CD4-positive, alpha-beta T cell treated with Interleukin-15 for 1 hour (primary cell): Measurements from ENCODE around the gene HK1.
"Not testable (repeated sequence)": the region's sequence is repeated elsewhere in the genome, so short reads cannot be mapped to it uniquely, and the experiment has no call there.

Source experiments
- DNase-seq: peaks from one replicate; pipeline ENCODE4 v3.0.0-alpha.2; 2020

HK1 gene

DNA sequence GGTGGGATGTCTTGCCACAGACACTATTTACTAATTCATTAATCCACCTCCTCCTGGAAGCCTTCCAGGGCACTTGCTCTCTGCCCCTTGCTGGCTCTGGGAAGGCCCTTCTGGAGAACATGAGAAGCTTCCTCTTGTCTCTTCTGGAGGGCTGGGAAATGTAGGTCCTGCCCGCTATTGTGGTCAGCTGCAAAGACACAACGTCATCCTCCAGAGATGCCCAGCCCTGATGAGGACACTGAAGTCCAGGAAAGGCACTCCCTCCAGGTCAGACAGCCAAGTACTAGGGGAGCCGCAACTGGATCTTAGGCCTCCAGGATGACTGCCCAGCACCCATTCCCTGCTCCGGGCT lies 148.1 kb downstream of the HK1 start:
- DNase-seq = no peak

DNA sequence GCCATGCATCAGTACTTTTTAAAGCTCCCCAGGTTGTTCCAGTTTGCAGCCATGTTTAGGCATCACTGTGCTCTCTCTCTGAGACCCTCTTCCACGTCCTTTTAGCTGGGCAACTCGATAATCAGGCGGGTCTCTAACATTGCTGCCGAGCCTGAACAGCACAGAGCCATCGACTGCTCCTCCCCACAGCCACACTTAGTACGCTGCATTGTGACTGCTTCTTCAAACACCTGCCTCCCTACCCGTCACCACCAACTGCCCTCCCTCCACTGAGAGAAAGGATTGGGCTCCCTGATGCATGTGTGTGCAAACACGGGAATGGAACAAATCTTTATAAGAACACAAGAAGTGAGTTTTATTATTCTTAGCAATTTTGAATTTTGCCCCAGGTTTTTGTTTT lies 149.9 kb downstream of the HK1 start:
- no peak for DNase-seq

DNA sequence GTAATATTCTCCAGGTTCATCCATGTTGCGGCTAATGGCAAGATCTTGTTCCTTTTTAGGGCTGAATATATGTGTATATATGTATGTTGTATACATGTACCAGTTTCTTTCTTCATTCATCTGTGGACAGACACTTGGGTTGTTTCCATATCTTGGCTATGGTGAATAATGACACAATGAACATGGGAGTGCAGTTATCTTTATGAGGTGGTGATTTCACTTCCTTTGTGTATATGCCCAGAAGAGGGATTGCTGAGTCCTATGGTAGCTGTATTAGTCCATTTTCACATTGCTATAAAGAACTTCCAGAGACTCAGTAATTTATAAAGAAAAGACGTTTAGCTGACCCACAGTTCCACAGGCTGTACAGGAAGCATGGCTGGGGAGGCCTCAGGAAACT lies 155.9 kb downstream of the HK1 start:
- DNase-seq = no peak

DNA sequence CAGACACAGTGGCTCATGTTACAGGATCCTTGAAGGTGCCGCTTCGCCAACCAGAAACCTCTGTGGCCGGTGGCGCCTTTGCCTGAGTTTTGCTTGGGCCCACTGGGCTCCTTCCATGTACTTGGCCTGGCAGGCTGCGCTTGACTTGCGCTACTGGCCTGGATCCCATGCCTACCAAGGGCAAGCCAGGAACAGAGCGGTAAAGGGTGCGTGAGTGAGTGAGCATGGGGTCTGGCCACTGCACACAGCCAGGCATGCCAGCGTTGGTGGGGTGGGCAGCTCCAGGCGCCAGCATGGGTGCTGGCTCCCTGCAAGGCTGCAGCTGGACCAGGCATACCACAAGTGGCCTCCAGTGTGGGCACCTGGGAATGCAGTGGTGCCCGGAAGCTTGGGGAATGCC lies 156.6 kb downstream of the HK1 start:
- no peak for DNase-seq

DNA sequence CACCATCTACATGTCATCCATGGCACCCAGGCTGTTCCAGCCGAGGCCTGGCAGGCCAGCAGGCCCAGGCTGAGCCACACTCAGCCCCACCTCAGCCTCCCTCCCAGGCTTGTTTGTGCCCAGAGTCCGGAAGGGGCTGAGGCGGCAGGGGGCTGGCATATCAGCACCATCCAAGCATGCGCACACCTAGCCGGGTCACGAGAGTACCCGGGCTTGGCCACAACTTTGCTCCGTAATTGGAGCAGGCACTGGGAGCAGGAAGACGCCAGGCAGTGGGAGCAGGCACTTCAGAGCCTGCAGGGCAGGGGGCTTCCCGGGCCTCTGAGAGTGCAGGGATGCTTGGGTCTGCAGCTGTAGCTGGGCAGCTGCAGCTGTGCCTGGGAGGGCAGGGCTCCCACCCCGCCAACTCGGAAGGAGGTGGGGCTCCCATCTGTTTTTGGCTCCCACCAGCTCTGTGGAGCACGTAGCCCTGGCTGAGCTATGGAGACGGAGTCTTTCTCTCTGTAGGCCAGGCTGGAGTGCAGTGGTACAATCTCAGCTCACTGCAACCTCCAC lies 157.7 kb downstream of the HK1 start:
- DNase-seq = no peak

DNA sequence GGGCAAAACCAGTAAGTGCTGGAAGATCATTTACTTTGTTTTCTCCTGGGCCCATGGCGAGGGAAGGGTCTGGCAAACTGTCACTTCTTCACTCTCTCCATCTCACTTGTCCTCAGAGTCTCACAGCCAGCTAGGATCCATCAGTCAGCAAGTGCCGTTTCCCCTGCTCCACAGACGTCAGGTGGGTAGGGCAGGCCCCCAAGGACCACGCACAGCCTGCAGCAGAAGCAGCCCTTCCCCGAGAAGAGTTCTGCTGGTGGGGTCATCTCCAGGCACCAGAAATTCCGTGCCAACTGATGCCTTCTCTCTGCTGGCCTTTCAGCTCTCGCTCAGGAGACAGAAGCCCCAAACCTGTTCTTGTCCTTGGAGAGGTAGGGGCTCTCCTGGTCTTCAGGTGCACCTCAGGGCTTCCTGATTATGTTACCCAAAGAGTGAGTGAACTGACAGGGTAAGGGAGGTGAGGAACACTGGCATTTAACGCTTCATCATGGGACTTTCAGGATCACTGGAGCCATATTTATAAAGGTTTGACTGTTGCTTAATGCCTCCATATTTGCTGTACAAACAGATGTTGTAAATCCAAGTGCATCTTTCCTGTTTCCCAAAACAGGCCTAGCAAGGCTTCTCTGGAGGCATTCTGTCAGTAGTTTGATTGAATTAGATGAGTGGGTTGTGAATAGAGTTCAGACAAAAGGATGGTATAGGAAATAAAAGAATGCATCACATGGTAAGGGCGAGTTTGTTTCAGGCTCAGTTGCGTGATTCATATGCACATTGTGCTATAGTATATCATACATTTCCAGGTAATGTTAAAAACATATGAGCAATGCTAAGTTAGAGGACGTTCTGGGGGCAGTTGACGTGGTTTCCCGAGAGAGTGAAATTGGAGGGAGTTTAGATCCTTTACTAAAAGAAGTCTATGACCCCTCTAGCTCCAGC lies 159.3 kb downstream of the HK1 start:
- DNase-seq = no peak

DNA sequence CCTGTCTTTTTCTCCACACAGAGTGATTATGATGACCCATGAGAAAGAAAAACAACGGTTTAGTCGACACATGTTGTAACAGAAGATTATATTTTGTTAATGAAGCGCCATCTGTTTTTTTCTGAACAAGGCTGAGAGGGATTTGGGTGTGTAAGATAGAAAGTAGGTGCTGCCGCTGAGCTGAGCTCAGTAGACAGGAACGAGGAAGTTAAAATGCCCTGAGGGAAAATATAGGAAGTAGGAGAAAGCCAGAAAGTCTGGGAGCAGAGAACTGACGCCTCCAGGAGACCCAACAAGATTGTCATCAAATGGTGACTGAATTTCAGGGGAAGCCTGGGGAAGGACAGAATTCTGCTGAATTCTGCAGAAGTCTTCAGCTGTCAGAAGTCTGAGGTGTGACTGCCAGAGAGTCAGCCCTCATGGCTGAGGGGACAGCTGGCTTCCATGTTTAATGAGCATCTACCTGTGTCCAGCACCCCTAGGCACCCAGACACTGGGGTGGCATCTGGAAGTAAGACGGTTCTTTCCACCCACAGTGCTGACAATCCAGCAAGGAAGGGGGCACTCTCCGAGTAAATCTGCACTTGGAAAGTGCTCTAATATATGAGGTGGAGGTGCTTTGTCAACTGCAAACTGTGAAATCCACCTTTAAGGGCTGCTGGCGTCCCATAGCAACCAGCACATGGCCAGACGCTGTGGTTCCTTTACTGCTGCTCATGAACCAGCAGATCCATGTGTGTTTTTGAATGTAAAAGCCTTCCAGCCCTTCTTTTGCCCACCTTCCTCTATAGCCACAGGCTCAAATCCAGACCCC lies 160.4 kb downstream of the HK1 start:
- DNase-seq = no peak

DNA sequence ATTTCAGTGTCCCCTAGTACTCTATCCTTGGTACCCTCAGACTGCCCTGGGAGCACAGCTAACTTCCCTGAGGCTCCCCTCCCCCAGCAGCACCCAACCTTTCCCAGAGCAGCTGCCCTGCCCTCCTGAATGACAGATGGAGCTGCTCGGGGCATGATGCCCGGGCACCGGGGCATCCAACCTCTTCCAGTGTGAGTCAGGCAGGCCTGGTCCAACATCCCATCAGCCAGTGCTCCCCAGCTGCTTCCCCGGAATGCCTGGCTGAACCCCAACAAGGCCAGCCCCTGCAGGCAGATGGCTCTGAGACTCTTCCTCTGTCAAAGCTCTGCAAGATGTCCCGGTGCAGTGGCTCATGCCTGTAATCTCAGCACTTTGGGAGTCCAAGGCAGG lies 161.0 kb downstream of the HK1 start:
- DNase-seq = no peak

DNA sequence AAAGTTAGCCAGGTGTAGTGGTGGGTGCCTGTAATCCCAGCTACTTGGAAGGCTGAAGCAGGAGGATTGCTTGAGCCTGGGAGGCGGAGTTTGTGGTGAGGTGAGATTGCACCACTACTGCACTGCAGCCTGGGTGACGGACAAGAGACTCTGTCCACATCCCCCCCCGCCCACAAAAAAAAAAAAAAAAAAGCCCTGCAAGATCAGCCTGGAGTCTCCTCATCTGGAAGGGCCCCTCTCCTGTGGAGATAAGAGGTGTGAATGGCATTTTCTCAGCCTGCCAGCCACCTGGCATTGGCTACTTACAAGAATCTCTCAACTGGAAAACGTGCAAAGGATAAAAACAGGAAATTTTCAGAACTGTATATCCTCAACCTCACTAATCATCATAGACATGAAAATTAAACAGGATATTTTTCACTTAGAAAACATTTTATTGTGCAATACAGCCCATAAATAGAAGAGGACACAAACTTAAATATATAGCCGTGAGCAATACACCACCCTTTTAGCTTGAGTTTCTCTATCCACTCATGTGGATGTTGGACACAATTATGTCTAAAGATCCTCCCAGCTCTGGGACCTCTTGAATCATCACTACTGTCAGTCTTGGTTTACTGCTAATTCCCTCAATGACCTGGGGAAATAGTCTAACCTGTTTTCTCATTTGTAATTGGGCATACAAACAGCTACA lies 161.7 kb downstream of the HK1 start:
- no peak for DNase-seq

DNA sequence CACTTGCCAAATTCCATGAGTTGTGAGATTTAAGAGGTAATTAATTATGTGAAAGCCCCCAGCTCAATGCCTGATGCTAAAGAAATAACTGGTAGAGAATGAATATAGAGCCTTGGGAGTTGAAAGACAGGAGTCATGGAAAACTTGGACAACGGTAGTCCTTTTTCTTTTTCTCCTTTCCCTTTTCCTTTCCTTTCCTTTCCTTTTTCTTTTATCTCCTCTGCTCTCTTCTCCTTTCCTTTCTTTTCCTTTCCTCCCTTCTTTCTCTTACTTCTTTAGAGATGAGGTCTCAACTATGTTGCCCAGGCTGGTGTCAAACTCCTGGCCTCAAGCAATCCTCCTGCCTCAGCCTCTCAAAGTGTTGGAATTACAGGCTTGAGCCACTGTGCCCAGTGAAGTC lies 165.1 kb downstream of the HK1 start:
- DNase-seq = no peak

DNA sequence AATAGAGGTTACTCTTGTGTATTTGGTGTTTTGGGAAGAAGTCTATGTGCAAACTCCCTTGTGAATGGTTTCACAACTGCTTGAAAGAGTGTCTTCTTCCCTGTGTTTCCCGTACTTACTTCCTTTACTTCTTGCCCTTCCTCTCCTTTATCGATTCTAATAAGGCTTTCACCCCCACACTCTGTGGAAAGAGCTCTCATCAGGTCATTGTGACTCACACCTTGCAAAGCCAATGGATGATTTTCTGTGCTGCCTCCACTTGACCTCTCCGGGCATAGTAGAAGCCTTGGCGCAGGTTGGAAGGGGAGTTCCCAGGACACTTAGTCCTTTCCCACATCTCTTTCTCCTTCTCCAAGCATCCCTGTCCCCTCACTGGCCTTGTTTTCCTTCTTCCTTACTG lies 166.7 kb downstream of the HK1 start:
- no peak for DNase-seq

DNA sequence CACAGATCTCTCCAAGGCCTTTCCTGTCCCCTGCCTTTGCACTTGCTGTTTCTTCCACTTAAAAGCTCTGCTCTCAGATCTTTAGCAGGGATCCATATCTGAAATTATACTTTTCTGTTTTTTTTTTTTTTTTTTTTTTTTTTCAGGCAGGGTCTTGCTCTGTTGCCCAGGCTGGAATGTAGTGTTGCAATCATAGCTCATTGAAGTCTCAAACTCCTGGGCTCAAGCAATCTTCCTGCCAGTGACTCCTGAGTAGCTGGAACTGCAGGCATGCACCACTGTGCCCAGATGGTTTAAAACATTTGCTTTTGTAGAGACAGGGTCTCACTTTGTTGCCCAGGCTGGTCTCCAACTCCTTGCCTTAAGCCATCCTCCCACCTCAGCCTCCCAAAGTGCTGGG lies 167.9 kb downstream of the HK1 start:
- DNase-seq = no peak

DNA sequence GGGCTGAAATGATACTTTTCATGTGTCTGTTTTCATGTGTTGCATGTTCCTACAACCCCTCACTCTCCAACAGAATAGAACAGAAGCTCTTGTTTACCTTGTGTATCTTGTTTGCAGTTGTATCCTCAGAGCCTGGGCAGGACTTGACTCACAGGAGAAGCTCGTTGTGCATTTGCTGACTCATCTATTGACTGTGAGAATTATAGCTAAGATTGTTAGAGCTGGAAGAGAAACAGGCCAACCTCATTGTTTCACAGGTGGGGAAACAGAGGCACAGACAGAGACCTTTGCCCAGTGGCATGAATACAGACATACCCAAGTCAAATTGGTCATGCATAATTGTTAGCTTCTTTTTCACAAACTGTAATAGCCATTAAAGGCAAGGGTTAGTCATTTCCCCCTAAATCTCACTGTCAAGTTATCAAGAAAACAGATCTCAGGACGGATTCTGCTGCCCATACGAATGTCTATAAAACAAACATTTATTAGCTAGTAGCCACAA lies 168.4 kb downstream of the HK1 start:
- DNase-seq = no peak

DNA sequence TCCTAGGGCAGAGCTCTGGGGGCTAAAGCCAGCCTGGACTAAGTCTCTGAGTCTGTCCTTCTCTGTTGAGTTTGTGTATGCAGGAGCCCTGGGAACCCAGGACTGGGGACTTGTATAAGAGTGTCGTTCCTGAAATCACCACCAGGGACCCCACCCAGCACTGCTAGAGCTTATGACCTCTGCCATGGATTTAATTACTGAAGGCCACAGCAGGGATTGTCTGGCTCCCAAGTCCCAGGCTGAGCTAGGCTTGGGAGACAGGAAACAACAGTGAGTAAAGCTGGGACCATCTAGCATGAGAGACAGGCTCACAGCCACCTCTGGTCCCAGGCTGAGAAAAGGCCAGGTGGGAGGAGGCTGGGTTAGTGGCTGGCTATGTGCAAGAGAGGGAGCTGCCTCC lies 171.5 kb downstream of the HK1 start:
- no peak for DNase-seq

DNA sequence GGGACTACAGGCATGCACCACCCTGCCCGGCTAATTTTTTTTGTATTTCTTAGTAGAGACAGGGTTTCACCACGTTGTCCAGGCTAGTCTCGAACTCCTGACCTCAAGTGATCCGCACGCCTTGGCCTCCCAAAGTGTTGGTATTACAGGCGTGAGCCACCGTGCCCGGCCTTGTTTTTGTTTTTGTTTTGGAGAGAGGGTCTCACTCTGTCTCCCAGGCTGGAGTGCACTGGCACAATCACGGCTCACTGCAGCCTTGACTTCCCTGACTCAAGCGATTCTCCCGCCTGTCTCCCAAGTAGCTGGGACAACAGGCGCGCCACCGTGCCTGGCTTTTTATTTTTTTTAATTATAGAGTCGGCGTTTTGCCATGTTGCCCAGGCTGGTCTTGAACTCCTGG lies 172.1 kb downstream of the HK1 start:
- not testable (repeated sequence) for DNase-seq

DNA sequence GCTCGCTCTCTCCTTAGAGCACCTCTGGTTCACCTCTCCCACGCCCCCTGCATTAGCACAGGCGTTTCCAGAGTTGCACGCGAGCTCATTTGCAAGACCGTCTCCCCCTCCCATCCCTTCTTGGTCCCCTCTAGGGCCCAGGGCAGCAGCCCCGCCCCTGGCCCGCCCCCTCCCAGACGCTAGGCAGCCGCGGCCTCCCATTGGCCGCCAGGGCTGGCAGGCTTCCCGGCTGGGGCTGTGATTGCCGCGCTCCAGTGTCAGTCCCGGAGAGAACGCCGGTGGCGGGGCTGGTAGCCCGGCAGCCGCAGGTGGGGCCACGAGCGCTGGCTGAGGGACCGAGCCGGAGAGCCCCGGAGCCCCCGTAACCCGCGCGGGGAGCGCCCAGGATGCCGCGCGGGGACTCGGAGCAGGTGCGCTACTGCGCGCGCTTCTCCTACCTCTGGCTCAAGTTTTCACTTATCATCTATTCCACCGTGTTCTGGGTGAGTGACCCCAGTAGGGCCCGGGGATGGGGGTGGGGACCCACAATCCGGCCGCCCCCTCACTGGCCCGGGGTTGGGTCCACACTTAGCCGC lies 173.0 kb downstream of the HK1 start, which contains the start of gene TSPAN15:
TSS of gene TSPAN15 (plus strand) at position 257 of the 575 bp plus-strand sequence. CDS start at position 387, 130 bp downstream.
- peak; percentile 78 for DNase-seq
